ENCODE results near the gene MICU1.
"Not testable (repeated sequence)": the region's sequence is repeated elsewhere in the genome, so short reads cannot be mapped to it uniquely, and the experiment has no call there.

The MICU1 gene

GRCh38 chr10:72503694-72504438, 122.0 kb downstream of the MICU1 start:
- no peak for DNase-seq (ENCODE audit: low read depth)

GRCh38 chr10:72503241-72503640, 122.6 kb downstream of the MICU1 start:
- no peak for DNase-seq (ENCODE audit: low read depth)

GRCh38 chr10:72502581-72502980, 123.3 kb downstream of the MICU1 start:
- DNase-seq (ENCODE audit: low read depth): no peak

GRCh38 chr10:72499701-72500100, 126.2 kb downstream of the MICU1 start:
- DNase-seq (ENCODE audit: low read depth): no peak

GRCh38 chr10:72490951-72491350, 134.9 kb downstream of the MICU1 start:
- no peak for DNase-seq (ENCODE audit: low read depth)

GRCh38 chr10:72487521-72487920, 138.4 kb downstream of the MICU1 start:
- DNase-seq (ENCODE audit: low read depth): no peak

GRCh38 chr10:72487116-72487515, 138.8 kb downstream of the MICU1 start:
- DNase-seq (ENCODE audit: low read depth): no peak

GRCh38 chr10:72485701-72486100, 140.2 kb downstream of the MICU1 start:
- no peak for DNase-seq (ENCODE audit: low read depth)

GRCh38 chr10:72484521-72484920, 141.4 kb downstream of the MICU1 start:
- DNase-seq (ENCODE audit: low read depth): no peak

GRCh38 chr10:72483471-72483870, 142.4 kb downstream of the MICU1 start:
- DNase-seq (ENCODE audit: low read depth): no peak

- DNase-seq (ENCODE audit: low read depth): no peak
Measured at GRCh38 chr10:72480861-72481260, 145.0 kb downstream of the MICU1 start.

GRCh38 chr10:72477463-72477862, 148.4 kb downstream of the MICU1 start:
- no peak for DNase-seq (ENCODE audit: low read depth)

GRCh38 chr10:72472306-72472705, 153.6 kb downstream of the MICU1 start:
- no peak for DNase-seq (ENCODE audit: low read depth)

- DNase-seq (ENCODE audit: low read depth): no peak
Measured at GRCh38 chr10:72470666-72471065, 155.2 kb downstream of the MICU1 start.

GRCh38 chr10:72467064-72467463, 158.8 kb downstream of the MICU1 start:
- not testable (repeated sequence) for DNase-seq (ENCODE audit: low read depth)

GRCh38 chr10:72466018-72466417, 159.9 kb downstream of the MICU1 start:
- no peak for DNase-seq (ENCODE audit: low read depth)

- no peak for DNase-seq (ENCODE audit: low read depth)
Measured at GRCh38 chr10:72464438-72464837, 161.4 kb downstream of the MICU1 start.

GRCh38 chr10:72462261-72462660, 163.6 kb downstream of the MICU1 start:
- no peak for DNase-seq (ENCODE audit: low read depth)

GRCh38 chr10:72461085-72461484, 164.8 kb downstream of the MICU1 start:
- no peak for DNase-seq (ENCODE audit: low read depth)

GRCh38 chr10:72460284-72460876, 165.5 kb downstream of the MICU1 start:
- no peak for DNase-seq (ENCODE audit: low read depth)

GRCh38 chr10:72459301-72459700, 166.6 kb downstream of the MICU1 start:
- DNase-seq (ENCODE audit: low read depth): no peak

- DNase-seq (ENCODE audit: low read depth): no peak
Measured at GRCh38 chr10:72455889-72456595, 169.8 kb downstream of the MICU1 start.

GRCh38 chr10:72449941-72450441, 175.9 kb downstream of the MICU1 start:
- DNase-seq (ENCODE audit: low read depth): no peak
